NCI-H2227 treated with DMSO at 0.1 percent for 48 hours (cell line): ENCODE measurements around the gene MMP17.
"Not testable (repeated sequence)": the region's sequence is repeated elsewhere in the genome, so short reads cannot be mapped to it uniquely, and the experiment has no call there.

Experiments used
- DNase-seq: peaks from one replicate; lab custom pipeline; 2025; lab: John Stamatoyannopoulos, UW

MMP17 gene

DNA sequence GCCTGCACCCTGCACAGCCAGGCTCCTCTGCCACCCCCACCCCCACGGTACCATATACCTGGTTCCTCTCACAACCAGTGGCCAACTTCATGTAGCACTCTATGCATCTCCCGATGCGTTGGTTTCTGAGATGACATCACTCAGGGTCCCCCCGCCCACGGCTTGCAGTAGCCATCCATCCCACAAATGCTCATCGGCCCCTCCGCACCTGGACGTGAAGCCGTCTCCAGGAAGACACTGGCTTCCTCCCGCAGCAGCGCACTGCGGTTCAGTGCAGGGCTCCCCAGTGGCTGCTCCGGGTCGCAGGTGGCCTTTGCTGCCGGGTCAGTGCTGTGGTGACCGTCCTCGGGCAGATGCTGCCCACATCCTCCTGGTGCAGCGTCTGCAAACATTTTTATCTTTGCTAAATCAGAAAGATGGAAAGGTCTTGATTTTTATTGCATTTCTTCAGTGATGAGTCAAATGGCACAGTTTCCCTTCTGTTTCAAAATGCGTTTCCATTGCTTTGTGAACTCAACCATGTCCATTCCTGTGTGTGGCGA is 27.5 kb upstream of the MMP17 start:
- DNase-seq, result no peak

DNA sequence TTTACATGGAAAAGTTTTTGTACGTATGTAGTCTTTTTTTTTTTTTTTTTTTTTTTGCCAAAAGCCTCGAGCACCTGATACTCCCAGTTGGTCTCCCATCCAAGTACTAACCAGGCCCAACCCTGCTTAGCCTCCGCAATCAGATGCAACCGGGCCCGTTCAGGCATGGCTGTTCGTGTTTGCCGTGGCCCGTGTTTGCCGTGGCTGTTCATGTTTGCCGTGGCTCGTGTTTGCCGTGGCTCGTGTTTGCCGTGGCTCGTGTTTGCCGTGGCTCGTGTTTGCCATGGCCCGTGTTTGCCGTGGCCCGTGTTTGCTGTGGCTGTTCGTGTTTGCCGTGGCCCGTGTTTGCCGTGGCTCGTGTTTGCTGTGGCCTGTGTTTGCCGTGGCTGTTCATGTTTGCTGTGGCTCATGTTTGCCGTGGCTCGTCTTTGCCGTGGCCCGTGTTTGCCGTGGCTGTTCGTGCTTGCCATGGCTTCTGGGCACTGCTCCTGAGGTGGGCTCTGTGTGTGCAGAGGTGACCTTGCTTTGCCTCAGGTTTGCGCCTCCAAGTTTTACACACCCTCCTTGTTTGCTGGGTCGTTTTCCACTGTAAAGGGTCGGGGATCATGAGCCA is 26.8 kb upstream of the MMP17 start:
- no peak for DNase-seq

DNA sequence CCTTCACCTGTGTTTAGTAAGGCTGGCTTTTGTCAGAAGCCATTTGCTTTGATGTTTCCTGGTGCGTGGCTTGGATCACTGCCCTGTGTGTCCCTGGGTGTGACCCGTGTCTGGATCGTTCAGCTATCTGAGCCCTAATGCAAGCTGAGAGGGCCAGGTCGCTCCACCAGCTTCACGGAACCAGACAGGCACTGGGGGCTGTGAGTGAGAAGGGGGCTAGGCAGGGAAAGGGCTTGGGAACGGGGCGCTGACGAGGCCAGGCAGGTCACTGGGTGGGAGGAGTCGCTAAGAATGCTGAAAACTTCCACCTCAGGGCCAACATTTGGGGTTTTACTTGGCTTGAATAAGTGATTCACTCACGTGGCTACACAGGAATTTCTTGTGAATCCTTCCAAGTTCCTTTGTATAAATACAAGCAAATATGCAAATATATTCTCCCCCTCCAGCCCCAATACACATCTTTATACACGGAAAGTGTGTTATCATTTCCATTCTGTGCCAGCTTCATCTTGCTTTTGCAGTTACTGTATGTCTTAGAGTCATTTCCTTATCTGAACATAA is 24.2 kb upstream of the MMP17 start:
- no peak for DNase-seq

DNA sequence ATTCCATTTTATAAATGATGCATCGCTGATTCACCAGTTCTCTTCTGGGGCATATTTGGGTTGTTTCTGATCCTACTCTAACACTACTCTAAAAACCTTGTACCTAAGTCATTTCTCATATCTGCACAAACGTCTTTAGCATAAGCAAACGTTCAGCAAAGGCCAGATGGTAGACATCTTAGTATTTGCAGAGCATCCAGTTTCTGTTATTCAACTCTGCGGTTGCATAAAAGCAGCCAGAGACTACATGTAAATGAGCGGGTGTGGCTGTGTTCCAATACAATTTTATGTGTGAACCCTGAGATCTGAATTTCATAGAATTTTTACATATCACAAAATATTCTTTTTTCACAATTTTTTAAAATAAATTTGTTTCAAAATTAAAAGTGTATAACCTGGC is 22.8 kb upstream of the MMP17 start:
- DNase-seq, result no peak

DNA sequence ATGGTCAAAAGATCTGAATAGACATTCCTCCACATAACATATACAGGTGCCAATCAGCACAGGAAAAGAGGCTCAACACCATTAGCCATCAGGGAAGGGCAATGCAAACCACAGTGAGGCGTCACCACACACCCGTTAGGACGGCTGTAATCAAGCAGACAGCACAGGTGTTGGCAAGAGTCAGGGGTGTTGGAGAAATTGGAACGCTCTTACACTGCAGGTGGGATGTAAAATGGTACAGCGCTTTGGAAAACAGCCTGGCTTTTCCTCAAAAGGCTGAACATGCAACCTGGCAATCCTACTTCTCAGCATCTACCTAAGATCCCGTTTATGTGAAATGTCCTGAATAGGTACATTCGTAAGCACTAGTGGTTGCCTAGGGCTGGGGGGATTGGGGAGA is 21.5 kb upstream of the MMP17 start:
- no peak for DNase-seq

DNA sequence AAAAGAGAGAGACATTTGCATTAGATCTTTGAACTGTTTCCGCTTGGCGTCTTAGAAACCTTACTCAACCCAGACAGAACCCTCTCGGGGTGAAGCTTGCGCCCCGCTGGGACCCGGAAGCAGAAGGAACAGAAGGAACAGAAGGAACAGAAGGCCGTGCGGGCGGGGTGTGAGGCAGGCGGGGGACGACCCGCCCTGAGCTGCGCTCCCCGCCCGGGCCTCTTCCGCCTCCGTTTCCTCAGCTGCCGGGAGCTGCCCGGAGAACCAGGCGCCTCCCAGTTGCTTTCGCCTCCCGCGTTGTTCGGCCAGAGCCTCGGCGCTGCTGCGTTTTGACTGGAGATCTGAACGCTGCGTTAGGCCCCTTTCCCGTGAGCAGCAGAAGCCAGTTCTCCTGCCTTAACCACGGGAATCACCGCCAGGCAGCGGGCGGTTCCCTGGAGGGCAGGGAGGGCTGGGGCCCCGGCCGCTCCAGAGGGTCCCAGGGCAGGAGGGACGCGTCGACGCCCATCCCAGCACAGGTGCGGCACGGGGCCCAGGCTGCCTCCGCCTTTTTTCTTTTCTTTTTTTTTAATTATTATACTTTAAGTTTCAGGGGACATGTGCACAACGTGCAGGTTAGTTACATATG is 19.3 kb upstream of the MMP17 start:
- no peak for DNase-seq

DNA sequence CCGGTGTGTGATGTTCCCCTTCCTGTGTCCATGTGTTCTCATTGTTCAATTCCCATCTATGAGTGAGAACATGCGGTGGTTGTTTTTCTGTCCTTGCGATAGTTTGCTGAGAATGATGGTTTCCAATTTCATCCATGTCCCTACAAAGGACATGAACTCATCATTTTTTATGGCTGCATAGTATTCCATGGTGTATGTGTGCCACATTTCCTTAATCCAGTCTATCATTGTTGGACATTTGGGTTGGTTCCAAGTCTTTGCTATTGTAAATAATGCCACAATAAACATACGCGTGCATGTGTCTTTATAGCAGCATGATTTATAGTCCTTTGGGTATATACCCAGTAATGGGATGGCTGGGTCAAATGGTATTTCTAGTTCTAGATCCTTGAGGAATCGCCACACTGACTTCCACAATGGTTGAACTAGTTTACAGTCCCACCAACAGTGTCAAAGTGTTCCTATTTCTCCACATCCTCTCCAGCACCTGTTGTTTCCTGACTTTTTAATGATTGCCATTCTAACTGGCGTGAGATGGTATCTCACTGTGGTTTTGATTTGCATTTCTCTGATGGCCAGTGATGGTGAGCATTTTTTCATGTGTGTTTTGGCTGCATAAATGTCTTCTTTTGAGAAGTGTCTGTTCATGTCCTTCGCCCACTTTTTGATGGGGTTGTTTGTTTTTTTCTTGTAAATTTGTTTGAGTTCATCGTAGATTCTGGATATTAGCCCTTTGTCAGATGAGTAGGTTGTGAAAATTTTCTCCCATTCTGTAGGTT is 18.5 kb upstream of the MMP17 start:
- DNase-seq, result not testable (repeated sequence)

DNA sequence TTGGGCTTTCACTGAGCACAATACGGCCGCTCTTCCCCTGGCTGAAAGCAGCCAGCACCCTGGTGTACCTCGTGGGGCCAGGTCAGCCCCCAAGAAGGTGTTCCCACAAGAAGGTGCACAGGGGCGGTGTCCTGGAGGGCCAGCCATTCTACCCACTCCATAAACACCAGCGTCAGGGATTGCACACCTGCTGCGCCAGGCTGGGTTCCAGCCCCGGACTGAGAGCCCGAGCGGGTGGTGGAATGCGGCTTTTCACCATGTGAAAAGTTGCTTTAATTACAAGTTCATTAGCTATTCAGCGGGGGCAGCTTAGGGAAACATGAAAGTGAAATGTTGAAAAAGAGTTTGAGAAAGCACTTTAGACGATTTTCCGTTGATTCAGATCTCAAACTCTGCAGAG is 17.5 kb upstream of the MMP17 start:
- DNase-seq, result no peak

DNA sequence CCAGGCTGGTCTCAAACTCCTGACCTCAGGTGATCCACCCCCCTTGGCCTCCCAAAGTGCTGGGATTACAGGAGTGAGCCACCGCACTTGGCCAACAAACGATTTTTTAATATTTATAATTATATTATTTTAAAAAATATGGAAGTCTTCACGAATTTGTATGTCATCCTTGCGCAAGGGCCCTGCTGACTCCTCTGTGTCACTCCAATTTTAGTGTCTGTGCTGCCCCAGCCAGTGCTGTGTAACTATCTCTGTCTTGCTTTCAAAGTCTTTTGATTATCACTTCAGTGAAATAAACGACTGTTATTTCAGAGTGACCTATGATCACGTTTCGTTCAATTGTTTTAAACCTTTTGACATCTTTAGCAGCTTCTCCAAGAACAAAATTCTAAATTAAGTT is 13.1 kb upstream of the MMP17 start:
- no peak for DNase-seq

DNA sequence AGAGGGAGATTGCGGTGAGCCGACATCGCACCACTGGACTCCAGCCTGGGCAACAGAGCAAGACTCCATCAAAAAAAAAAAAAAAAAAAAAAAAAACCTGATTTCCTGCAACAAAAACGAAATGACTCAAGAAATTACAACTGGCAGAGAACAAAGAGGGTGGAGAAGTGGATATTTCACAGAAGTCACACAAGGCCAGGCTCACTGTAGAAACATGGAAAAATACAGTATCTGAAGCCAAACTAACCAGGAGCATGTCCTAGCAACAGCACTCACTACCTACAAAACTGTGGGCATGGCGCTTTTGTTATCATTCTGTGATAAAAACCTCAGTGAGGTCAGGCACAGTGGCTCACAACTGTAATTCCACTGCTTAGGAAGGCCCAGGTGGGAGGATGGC is 11.7 kb upstream of the MMP17 start:
- no peak for DNase-seq

DNA sequence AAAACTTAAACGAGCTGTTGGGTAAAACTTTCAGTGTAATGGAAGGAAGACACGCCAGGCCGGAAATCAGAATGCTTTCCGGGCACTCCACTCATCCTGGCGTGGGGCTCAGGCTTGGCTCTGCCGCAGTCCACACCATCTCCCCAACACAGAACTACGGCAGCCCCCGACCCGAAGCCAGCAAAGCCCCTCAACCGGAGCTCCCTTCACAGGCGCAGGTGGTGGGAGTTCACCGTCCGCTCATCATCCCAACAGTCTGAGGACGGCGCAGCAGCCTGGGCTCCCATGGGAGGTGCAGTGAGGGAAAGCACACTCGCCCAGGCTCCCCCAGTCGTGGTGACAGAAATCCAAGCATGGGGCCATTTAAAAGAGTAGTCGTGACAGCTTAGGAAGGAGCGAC is 11.0 kb upstream of the MMP17 start:
- no peak for DNase-seq

DNA sequence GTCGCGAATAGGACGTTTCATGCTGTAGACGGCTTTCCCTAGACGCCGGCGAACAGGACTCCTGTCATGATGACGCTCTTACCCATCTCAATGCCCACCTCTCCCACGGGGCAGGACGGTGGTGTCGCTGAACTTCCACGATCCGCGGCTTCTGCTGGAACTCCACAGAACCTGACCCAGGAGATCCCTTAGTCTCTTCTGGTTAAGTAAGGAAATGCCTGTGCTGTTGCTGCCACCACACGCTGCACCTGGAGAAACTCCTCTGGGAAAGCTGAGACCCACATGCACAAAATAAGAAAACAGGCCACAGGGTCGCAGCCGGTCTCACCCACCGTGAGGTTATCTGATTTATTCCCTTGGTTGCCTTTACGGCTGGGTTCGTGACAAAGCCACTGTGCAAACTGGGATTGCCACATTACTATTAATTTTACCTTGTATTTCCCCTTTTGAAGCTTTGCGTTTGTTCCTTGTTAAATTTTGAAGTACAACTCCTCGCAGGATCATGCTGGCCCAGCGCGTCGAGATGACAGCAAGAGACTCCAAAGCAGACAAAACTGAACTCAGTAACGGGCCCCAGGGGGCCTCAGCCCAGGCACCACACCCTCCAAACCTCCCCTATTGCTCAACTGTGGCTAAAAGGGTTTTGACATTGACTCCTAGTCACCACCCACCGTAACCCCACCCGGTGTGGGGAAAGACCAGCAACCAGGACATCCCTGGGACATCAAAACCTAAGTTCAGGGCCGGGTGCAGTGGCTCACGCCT is 9.2 kb upstream of the MMP17 start:
- no peak for DNase-seq

DNA sequence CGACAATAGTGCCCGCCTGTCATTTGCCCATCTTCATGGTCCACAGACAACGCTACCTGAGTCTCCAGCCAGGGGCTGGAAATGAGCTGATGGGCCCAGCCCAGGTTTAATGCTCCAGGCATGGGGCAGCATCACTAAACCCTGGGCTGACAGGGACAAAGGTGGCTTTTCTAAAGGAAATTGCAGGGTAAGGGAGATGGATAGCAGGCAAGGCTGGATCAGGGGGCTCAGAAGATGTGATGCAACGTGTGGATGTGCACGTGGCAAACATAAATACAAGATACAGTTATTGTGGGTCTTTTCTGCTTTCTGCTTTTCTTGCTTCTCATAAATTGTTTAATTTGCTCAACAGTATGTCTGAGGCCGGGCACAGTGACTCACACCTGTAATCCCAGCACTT is 3.7 kb upstream of the MMP17 start:
- DNase-seq, result no peak

DNA sequence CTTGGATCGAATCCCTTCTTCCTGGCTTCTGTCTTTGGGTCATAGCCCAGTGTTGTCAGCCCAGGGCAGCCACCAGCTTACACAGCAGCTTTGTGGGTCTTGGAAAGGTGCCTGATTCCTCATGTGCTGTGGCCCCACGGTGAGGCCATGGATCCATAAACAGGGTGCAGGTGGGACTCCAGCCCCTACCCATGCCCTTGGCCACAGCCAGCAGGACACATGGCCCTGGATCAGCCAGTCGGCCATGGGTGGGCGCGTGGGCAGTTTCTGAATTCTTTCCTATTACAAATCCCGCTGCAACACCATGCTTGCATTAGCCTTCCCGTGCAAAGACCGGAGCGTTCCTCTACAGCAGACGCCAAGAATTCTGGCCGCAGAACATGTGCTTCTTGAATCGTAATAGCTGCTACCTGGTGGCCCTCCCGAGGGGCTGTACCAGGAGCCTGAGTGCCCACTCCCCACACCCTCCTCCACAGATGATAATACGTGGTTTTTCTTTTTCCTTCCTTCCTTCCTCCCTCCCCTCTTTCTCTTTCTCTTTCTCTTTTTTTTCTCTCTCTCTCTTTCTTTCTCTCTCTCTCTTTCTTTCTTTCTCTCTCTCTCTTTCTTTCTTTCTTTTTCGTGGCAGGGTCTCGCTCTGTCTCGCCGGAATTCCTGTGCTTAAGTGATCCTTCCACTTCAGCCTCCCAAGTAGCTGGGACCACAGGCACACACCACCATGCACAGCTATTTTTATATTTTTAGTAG is 2.9 kb upstream of the MMP17 start:
- no peak for DNase-seq

DNA sequence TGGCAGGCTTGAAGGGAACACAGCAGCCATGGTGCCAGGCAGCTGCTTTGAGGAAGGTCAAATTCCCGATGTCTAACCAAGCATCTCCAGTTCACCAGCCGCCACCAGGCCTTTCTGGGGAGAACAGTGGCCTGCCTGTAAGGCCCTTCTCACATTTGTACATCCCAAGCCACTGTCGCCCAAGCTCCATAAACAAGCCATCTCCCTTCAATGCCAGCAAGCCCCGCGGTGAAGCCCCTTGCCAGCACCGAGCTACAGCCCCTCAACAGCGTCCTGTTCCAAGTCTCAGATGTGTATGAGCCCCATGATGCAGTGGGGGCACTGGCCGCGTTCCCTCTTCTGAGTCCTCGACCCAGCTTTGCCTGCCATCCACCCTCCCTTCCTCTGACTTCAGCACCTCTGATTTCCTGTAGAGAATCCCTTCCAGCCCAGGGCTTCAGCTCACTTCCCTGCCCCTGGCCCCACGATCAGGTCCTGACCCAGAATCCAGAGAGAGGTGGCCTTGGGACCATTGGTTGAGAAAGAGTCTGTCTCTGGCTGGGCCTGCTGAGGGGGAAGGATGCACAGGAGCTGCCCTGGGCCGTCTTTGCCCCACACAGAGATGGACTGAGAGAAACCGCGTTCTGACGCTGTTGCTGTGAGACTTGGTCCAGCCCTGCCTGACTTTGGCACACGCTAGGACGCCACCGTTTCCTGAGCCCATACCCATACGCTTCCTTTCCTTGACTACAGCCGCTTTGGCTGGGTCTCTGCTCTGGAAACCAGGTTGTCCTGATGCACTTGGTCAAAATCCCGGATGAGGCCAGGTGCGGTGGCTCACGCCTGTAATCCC is 1.9 kb upstream of the MMP17 start:
- no peak for DNase-seq

DNA sequence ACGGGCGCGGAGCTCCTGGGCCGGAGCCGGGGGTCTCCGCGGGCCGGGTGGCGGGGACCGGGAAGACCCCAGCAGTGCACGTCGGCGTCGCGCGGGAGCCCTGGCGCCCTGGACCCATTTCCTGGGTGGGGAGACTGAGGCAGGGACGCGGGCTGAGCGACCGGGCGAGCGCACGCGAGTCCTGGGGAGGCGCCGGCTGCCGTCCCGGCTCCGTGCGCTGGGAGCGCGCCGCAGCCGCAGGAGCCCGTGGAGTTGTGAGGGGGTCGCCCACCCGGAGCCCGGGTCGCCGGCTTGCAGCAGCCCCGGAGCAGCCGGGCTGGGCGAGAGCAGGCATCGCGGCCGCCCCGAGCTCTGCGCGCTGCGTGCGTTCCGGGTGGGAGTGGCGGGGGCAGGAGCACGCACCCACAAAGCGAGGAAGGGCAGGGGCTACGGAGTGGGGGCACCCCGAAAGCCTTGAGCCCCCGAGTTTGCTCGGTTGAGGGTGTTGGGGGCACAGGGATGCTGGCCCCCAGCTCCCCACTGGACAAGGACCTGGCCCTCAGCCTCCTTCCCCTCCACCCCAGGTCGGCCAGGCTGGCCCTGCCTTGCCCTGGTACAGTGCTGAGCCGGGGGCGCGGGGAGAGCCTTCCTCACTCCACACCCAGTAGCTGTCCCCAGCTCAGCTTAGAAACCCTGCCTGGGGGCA is 620 bp downstream of the MMP17 start:
- DNase-seq, result no peak

DNA sequence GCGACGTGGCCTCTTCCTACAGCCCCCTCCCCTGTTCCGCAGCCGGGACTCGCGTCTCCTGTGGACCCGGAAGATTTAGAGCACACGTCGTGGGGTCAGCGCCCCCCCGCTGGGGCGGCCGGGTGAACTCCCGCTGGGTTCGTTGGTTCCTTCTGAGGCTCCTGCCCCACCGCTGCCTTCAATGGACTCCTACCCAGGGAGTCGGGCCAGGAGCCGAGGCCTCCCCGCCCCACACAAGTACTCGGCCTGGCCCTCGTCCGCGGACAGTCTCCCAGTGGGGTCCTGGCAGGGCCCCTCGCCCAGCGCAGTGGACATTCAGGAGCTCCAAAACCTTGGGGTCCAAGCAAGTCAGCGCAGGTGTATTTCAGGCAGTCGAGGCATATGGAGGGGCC is 1.2 kb downstream of the MMP17 start:
- no peak for DNase-seq

DNA sequence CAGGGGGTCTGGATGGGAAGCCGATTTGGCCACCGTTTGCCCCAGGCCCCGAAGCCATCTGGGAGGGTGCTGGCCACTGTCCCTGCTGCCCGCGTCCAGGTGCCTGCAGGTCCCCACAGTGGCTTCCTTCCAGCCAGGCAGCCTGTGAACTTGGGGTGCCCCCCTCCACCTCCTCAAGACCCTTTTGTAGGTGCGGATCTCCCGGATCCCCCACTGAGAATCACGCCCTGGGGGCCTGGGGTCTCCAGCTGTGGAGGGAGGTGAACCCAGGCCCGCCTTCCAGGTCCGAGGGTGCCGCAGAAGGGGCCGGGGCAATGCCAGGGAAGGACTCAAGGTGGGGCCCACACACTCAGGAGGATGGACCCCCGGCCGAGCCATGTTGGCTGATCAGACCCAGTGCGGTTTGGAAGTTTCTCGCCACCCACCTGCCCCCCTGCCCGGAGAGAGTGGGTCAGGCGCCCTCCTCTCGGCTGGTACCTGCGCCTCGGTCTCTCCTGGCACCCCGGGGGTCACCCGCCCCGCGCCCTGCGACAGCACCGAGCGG is 1.7 kb downstream of the MMP17 start:
- no peak for DNase-seq

DNA sequence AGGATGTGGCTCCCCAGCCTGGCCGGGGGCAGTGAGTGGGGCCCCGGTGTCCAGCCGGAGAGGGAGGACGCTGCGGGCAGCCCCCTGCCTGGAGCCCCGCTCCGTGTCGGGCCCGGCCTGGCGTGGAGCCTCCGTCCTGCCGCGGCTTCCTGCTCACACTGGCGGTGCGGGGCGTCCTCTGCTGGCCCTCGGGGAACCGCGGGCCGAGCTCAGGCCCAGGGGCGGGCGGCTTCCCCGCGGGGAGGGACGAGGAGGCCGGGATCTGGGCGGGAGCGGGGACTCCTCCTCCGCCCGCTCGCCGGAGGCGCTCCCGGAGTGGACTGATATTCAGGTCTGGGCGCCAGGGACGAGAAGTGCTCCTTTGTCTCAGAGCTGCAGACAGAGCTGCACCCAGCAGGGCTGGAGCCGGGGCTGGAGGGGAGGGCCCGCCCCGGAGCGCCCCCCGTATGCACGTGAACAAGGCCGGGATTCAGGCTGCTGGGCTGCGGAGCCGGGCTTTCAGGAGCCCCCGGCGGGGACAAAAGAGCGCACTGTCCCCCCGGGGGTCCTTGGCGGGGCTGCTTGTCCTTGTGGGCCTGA is 2.2 kb downstream of the MMP17 start:
- DNase-seq, result peak; percentile 75
